KMS-11 (cell line): ENCODE results near the gene ADGRD1.
"Not testable (repeated sequence)": the region's sequence is repeated elsewhere in the genome, so short reads cannot be mapped to it uniquely, and the experiment has no call there.

Source experiments
- H2AFZ ChIP-seq: fragments of 200-600 bp; sonication (generic); 2 replicates; pipeline ENCODE4 v1.6.1; 2016; ENCODE audit warnings: antibody characterized with exemption, mixed run types, low read depth
- H3K27ac ChIP-seq: fragments of 200-600 bp; sonication (generic); 2 replicates; pipeline ENCODE4 v1.6.1; 2016; ENCODE audit warnings: mild to moderate bottlenecking, mixed run types
- H3K27me3 ChIP-seq: fragments of 200-600 bp; sonication (generic); 2 replicates; pipeline ENCODE4 v1.6.1; 2017; ENCODE audit warnings: mild to moderate bottlenecking, low read depth, mixed run types, moderate library complexity; ENCODE audit not compliant: insufficient read depth
- H3K36me3 ChIP-seq: fragments of 200-600 bp; sonication (generic); 2 replicates; pipeline ENCODE4 v1.6.1; 2017; ENCODE audit warnings: mild to moderate bottlenecking, mixed run types; ENCODE audit not compliant: insufficient read depth
- H3K4me1 ChIP-seq: fragments of 200-600 bp; sonication (generic); 2 replicates; pipeline ENCODE4 v1.6.1; 2016; ENCODE audit warnings: mild to moderate bottlenecking, low read depth, mixed run types; ENCODE audit not compliant: poor library complexity, severe bottlenecking
- H3K4me2 ChIP-seq: fragments of 200-600 bp; sonication (generic); 2 replicates; pipeline ENCODE4 v1.7.0; 2016; ENCODE audit warnings: mild to moderate bottlenecking, mixed run types
- H3K4me3 ChIP-seq: fragments of 200-600 bp; sonication (generic); IDR thresholded peaks from 2 replicates; pipeline ENCODE4 v1.6.1; 2017; ENCODE audit warnings: low read depth, low read length, mixed read lengths; ENCODE audit not compliant: insufficient read depth
- H3K79me2 ChIP-seq: fragments of 200-600 bp; sonication (generic); 2 replicates; pipeline ENCODE4 v1.6.1; 2016; ENCODE audit warnings: low read depth, mixed run types; ENCODE audit not compliant: insufficient read depth
- H3K9ac ChIP-seq: fragments of 200-600 bp; sonication (generic); 2 replicates; pipeline ENCODE4 v1.6.1; 2016; ENCODE audit warnings: mild to moderate bottlenecking, mixed run types
- H4K20me1 ChIP-seq: fragments of 200-600 bp; sonication (generic); 2 replicates; pipeline ENCODE4 v1.6.1; 2016; ENCODE audit warnings: mild to moderate bottlenecking, mixed run types; ENCODE audit not compliant: insufficient read depth
- CTCF ChIP-seq: fragments of 200-600 bp; sonication (generic); conservative IDR thresholded peaks from 2 replicates; pipeline ENCODE4 v1.6.1; 2017; ENCODE audit warnings: low read depth, mild to moderate bottlenecking, antibody characterized with exemption, low read length, moderate library complexity, mixed read lengths

Gene ADGRD1

DNA sequence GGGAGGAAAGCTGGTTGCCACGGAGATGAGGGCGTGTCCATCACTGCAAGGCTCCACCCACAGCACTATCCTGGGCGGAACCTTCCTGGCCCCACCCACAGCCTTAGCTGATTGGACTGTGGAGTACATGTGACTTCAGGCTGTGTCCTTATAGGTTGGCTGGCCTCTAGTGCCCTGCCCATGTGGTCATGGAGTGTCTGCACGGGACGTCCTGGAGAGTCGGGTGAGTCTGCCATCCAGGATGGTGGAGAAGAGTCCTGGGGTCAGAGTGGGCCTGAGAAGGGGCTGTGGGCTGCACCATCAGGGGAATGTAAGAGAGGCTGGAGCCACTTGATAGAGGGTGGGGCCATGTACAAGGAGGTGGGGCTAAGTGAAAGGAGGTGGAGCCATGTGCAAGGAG lies 117.0 kb downstream of the ADGRD1 start:
- H3K4me2 ChIP-seq, H3K27ac ChIP-seq, H3K4me3 ChIP-seq, H3K27me3 ChIP-seq, H3K36me3 ChIP-seq, H3K4me1 ChIP-seq, H2AFZ ChIP-seq, H3K9ac ChIP-seq, H3K79me2 ChIP-seq, H4K20me1 ChIP-seq: not testable (repeated sequence)

DNA sequence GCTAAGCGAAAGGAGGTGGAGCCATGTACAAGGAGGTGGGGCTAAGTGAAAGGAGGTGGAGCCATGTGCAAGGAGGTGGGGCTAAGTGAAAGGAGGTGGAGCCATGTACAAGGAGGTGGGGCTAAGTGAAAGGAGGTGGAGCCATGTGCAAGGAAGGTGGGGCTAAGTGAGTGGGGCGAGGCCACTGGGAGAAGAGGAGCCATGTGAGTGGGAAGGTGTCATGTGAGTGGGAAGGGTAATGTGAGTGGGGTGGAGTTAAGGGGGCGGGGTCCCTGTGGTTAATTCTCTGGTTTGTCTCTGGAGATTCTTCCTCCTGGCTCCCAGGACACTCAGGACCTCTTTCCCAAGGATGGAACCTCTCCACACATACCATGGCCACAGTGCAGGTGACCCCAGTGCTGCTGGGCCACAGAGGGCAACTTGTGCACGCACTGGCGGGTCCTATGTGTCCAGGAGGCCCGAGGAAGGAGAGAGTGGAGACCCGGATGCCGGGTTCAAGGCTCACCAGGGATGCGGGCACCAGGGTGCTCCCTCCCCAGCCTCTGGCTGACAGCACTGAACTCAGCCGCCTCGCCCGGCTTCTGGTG lies 117.6 kb downstream of the ADGRD1 start:
- H4K20me1 ChIP-seq, H3K27me3 ChIP-seq, H3K36me3 ChIP-seq, H3K4me1 ChIP-seq, H3K4me3 ChIP-seq, H3K4me2 ChIP-seq, H3K9ac ChIP-seq, H3K79me2 ChIP-seq, H3K27ac ChIP-seq, H2AFZ ChIP-seq: not testable (repeated sequence)

DNA sequence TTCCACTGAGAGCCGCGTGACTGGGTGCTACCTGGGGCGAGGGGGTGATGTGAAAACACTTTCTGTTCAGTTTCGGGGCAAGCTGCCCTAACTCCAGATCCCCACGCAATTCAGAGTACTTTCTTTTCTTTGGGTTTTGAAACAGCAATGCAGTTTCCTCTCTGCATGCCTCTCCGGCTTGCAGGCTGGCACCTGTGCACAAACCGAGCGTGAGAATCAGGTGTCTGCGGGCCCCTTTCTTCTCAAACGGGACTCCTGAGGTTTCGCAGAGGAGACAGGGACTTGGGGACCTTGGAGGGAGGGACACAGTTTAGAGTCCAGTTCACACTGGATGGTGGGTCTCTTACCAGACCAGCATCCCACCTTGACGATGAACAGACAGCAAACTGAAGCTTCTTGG lies 118.2 kb downstream of the ADGRD1 start:
- not testable (repeated sequence) for H3K4me1 ChIP-seq, H3K36me3 ChIP-seq, H3K27ac ChIP-seq, H3K9ac ChIP-seq, H3K4me3 ChIP-seq, H3K27me3 ChIP-seq, H4K20me1 ChIP-seq, H2AFZ ChIP-seq, H3K4me2 ChIP-seq, H3K79me2 ChIP-seq

GRCh38 chr12:131072451-131073230 lies 118.9 kb downstream of the ADGRD1 start:
- Histone ChIP-seq H4K20me1 (no peaks in the 10 kb centered on the region), H3K79me2 (no peaks in the 10 kb centered on the region), H3K4me3 (no peak overlapping the region), H3K4me1 (no peaks in the 10 kb centered on the region), H2AFZ (no peak overlapping the region), H3K4me2 (no peak overlapping the region), H3K36me3 (no peaks in the 10 kb centered on the region), H3K27me3 (no peaks in the 10 kb centered on the region), H3K27ac (no peak overlapping the region), H3K9ac (no peak overlapping the region)
- TF ChIP-seq CTCF: no peak

GRCh38 chr12:131074221-131075083 lies 120.7 kb downstream of the ADGRD1 start:
- TF ChIP-seq CTCF: no peak
- no peaks in the 10 kb centered on the region for H3K4me1 ChIP-seq
- H3K27me3 ChIP-seq: no peaks in the 10 kb centered on the region
- no peak overlapping the region for H3K4me2 ChIP-seq
- no peaks in the 10 kb centered on the region for H4K20me1 ChIP-seq
- no peak overlapping the region for H2AFZ ChIP-seq
- H3K9ac ChIP-seq: no peak overlapping the region
- no peak overlapping the region for H3K4me3 ChIP-seq
- H3K36me3 ChIP-seq: no peaks in the 10 kb centered on the region
- no peaks in the 10 kb centered on the region for H3K79me2 ChIP-seq
- H3K27ac ChIP-seq: no peak overlapping the region
